ENCODE results near the gene CD82.

The CD82 gene

DNA sequence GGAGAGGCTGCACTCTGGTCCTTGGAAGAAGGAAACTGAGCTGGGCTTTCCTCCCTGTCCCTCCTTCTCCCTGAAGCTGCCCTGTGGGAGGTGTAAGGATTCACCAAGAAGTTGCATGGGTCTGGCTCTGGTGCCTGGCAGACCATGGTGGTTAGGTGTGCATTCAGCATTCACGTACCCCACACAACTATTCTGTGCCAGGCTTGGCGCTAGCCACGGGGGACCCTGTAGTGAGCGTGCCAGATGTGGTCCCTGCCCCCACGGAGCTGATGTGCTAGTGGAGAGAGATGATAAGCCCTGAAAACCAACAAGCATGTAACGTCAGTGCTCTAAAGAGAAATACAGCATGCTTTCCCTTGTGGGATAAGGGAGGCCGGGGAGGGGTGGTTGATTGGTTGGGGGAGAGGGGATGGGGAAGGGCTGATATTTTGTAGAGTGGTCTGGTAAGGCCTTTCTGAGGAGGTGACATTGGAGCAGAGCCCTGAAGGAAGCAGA is 48.9 kb downstream of the CD82 start:
- TF ChIP-seq, protein P1, sequence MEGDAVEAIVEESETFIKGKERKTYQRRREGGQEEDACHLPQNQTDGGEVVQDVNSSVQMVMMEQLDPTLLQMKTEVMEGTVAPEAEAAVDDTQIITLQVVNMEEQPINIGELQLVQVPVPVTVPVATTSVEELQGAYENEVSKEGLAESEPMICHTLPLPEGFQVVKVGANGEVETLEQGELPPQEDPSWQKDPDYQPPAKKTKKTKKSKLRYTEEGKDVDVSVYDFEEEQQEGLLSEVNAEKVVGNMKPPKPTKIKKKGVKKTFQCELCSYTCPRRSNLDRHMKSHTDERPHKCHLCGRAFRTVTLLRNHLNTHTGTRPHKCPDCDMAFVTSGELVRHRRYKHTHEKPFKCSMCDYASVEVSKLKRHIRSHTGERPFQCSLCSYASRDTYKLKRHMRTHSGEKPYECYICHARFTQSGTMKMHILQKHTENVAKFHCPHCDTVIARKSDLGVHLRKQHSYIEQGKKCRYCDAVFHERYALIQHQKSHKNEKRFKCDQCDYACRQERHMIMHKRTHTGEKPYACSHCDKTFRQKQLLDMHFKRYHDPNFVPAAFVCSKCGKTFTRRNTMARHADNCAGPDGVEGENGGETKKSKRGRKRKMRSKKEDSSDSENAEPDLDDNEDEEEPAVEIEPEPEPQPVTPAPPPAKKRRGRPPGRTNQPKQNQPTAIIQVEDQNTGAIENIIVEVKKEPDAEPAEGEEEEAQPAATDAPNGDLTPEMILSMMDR (IDR thresholded peaks at IDR 0.05; ENCODE audit: low read depth, low read length, missing control alignments) = no peak
- DNase-seq (ENCODE audit: extremely low read depth, low read depth) = no peak
- H3K4me3 ChIP-seq (replicated peaks; ENCODE audit: low read depth, low read length) = no peak overlapping the region

DNA sequence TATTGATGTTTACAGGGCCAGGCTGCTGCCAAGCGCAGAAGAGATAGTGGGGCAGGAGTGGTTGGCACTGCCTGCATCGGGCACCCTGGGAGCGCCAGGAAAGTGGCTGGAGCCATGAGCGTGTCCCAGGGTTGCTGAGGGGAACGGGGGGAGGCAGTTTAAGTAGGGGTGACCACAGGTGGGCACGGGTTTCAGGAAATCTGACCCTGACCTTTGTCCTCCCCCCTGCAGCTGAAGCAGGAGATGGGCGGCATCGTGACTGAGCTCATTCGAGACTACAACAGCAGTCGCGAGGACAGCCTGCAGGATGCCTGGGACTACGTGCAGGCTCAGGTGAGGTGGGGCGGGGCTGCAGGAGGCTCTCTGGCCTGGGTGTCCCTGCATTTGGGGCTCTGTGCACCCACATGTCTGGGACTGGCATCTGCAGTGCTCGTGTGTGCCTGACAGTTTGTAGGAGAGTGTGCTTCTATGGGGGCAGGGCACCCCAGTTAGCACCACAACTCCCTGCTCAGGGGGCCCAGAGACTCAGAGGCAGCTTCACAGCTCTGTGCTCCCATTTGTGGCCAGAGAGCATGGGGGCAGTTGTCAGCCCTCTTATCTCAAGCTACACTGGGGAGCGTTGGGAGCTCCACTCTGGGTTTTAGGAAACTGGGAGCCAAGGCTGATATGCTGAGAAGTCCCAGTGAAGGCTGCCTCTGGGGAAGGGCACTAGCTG is 49.7 kb downstream of the CD82 start:
- TF ChIP-seq, protein P1 (IDR thresholded peaks at IDR 0.05; ENCODE audit: low read depth, low read length, missing control alignments) = no peak
- no peak for DNase-seq (ENCODE audit: extremely low read depth, low read depth)
- no peak overlapping the region for H3K4me3 ChIP-seq (replicated peaks; ENCODE audit: low read depth, low read length)

DNA sequence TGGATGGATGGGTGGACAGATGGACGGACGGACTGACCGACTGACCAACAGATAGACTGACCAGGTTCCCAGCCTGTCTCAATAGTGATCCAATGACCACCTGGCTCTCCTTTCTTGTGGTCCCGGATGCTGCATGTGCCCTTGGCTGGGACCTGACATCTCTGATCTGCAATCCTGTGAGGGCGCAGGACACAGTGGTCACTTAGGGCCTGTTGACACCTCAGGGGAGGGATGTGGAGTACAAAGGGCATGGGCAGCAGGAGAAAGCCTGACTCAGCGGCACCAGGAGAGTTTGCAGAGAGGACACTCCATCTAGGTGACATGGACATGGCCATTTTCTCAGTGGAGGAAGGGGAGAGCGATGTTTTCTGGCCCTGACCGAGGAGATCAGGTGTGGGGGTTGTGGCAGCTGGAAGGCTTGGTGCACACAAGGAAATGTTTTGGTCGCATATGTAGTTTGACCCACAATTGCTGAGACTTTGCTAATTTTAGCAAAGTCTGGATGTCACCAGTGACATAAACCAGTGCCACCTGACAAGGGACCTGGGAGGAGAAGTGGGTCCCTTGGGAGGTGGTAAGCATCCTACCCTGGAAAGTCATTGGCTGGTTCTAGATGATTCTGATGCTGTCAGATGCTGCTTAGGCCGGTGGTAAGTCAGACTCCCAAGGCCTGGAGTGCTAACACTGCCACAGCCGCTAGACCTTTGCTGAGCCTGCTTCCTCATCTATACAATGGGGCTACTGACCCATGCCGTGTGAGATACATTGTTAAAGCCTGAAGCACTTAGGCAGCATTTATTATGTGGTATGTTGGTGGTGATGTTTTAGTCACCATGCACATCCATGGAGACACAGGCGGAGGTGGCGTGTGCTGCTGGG is 50.7 kb downstream of the CD82 start:
- H3K4me3 ChIP-seq (replicated peaks; ENCODE audit: low read depth, low read length) = no peak overlapping the region
- DNase-seq (ENCODE audit: extremely low read depth, low read depth) = no peak
- TF ChIP-seq, protein P1 (IDR thresholded peaks at IDR 0.05; ENCODE audit: low read depth, low read length, missing control alignments) = no peak

DNA sequence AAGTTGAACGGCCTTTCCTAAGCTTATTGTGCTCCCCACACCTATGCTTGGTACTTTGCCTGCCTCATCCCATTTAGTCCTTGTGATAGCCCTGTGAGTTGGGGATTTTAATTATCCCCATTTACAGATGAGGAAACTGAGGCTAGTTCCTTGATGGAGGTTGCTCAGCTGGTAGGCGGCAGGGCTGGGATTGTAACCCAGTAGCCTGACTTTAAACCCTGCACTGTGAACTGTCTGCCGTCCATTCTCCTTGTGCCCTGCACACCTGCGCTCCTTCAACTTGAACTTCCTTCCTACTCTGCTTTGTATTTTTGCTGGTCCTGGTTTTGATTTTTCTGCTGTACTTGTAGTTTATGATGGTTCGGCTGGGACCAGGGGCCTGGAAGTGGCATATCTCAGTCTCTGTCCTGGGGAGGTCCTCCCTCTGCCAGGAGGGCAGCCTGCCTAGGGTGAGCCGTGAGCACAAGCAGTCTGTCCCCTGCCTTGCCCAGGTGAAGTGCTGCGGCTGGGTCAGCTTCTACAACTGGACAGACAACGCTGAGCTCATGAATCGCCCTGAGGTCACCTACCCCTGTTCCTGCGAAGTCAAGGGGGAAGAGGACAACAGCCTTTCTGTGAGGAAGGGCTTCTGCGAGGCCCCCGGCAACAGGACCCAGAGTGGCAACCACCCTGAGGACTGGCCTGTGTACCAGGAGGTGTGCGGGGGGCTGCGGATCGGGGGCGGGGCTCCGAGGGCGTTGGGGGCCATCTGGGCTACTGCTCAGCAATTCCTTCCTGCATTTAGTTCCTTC is 52.4 kb downstream of the CD82 start:
- TF ChIP-seq, protein P1 (IDR thresholded peaks at IDR 0.05; ENCODE audit: low read depth, low read length, missing control alignments) = no peak
- no peak for DNase-seq (ENCODE audit: extremely low read depth, low read depth)
- no peak overlapping the region for H3K4me3 ChIP-seq (replicated peaks; ENCODE audit: low read depth, low read length)

DNA sequence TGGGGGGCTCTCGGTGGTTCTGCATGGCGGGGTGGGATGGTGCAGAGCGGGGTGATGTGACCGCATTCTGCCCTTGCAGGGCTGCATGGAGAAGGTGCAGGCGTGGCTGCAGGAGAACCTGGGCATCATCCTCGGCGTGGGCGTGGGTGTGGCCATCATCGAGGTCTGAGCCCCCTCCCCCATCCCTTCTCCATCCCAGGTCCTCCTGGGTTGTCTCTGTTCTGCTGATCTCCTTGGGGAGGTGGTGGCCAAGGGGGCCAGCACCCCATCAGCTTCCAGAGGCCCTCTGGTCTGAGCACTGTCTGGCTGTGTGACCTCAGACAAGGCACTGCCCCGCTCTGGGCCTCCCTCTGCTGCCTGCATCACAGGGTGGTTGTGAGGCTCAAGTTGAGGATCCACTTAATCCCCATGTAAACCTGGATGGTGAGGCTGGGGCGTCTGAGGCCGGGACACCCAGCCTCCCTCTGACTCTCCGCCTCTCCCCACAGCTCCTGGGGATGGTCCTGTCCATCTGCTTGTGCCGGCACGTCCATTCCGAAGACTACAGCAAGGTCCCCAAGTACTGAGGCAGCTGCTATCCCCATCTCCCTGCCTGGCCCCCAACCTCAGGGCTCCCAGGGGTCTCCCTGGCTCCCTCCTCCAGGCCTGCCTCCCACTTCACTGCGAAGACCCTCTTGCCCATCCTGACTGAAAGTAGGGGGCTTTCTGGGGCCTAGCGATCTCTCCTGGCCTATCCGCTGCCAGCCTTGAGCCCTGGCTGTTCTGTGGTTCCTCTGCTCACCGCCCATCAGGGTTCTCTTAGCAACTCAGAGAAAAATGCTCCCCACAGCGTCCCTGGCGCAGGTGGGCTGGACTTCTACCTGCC is 53.3 kb downstream of the CD82 start:
- no peak overlapping the region for H3K4me3 ChIP-seq (replicated peaks; ENCODE audit: low read depth, low read length)
- DNase-seq (ENCODE audit: extremely low read depth, low read depth) = no peak
- TF ChIP-seq, protein P1 (IDR thresholded peaks at IDR 0.05; ENCODE audit: low read depth, low read length, missing control alignments) = no peak

DNA sequence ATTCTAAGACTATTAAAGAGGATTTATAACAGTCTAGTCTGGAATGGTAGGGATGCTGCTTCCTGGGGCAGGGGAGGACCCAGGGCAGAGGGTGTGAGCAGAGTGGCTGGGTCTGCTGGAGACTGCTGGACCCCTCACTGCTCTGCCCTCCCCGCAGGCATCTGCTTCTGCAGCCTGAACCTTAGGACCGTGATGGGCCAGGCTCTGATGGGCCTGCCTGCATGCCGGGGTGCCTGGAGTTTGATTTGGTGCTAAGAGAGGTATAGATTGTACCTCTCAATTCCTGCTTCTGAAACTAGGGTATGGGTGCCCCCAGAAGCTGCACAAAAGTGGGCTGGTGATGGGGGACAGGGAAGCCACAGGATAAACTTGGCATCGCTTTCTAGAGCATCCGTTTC is 54.9 kb downstream of the CD82 start:
- DNase-seq (ENCODE audit: extremely low read depth, low read depth) = no peak
- TF ChIP-seq, protein P1 (IDR thresholded peaks at IDR 0.05; ENCODE audit: low read depth, low read length, missing control alignments) = no peak
- no peak overlapping the region for H3K4me3 ChIP-seq (replicated peaks; ENCODE audit: low read depth, low read length)

Measured in HFF-Myc (cell line).